Astrocyte (in vitro differentiated cells and primary cell): ENCODE results near the gene PTX4.

Experiments used
- CTCF ChIP-seq: IDR thresholded peaks from 2 replicates; pipeline ENCODE4 v1.5.1; 2011; ENCODE audit warnings: low read depth, mild to moderate bottlenecking, inconsistent platforms, low read length, moderate library complexity; ENCODE audit not compliant: insufficient read depth
- EZH2 ChIP-seq: IDR thresholded peaks from 2 replicates; pipeline ENCODE4 v1.6.1; 2012; ENCODE audit warnings: mild to moderate bottlenecking, low read length, inconsistent platforms; ENCODE audit not compliant: insufficient read depth

- no peak for TF ChIP-seq CTCF
- TF ChIP-seq EZH2 = no peak
These were observed 30.3 kb downstream of the PTX4 start for GRCh38 chr16:1458336-1458976.
